ENCODE results near the gene ARF1. TPM values are rescaled to one million over a fixed set of nuclear protein-coding genes. Genes with fewer than 3 reads are reported as not detected.

Gene ARF1
- total RNA-seq, 1 experiment from 2014 or later = 144 TPM

DNA sequence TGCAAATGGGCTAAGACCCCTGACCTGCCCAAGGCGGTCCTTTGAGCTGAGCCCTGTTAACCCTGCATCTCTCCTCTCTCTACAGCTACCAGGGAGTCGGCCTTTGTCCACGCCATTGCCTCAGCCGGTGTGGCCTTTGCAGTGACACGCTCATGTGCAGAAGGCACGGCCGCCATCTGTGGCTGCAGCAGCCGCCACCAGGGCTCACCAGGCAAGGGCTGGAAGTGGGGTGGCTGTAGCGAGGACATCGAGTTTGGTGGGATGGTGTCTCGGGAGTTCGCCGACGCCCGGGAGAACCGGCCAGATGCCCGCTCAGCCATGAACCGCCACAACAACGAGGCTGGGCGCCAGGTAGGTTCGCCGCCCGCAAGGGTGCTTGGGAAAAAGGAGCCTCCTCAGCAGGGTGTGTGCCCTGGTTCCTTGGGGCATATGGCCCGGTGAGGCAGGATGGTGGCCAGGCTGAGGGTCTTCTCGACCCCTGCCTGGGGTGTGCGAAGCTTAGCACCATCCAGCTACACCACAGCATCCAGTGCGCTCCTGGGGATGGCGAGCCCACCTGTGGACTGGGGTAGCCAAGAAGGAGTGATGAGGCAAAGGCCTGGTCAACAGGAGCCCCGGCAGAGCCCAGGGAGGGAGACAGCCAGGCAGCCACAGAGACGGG lies 31.8 kb upstream of the ARF1 start:
- DNase-seq (ENCODE audit: low read depth) = no peak

DNA sequence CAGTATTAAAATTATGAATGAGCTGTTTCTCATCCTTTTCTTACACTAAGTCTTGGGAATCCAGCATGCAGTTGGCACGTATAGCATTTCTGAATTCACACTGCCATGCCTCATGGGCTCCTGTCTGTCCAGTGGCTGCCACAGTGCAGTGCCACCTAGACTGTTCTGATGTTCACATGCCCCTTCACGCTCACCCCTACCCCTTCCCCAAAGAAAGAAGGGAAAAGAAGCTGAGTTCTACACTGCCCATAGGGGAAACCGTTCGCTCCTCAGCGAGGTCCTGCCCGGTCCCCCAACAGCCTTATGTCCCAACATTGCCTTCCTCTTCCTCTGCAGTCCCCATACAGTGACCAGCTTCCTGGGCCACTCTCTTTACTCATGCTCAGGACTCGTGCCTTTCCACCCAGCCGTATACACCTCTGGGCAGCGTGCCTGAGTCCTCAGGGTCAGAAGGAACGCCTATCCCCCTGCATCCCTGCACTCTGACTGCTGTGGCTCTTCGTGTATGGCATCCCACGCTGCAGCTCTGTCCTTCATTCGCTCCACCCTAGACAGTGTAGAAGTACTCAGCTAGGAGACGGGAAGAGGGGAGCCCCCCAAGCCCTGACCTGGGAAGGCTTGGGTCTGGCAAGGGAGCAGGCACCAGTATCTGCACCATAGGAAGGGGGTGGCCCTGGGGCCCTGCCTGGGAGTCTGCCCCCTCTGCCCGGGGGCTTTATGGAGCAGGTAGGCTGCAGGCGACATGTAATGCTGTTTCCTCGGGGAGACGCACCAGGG lies 24.1 kb upstream of the ARF1 start:
- DNase-seq (ENCODE audit: low read depth) = no peak

- no peak for DNase-seq (ENCODE audit: low read depth)
Observed at GRCh38 chr1:228058949-228059633, 23.4 kb upstream of the ARF1 start.

GRCh38 chr1:228059634-228060457 lies 22.7 kb upstream of the ARF1 start:
- DNase-seq (ENCODE audit: low read depth) = peak; percentile 84

- DNase-seq (ENCODE audit: low read depth) = peak; percentile 54
Observed at GRCh38 chr1:228060458-228061190, 21.9 kb upstream of the ARF1 start.

DNA sequence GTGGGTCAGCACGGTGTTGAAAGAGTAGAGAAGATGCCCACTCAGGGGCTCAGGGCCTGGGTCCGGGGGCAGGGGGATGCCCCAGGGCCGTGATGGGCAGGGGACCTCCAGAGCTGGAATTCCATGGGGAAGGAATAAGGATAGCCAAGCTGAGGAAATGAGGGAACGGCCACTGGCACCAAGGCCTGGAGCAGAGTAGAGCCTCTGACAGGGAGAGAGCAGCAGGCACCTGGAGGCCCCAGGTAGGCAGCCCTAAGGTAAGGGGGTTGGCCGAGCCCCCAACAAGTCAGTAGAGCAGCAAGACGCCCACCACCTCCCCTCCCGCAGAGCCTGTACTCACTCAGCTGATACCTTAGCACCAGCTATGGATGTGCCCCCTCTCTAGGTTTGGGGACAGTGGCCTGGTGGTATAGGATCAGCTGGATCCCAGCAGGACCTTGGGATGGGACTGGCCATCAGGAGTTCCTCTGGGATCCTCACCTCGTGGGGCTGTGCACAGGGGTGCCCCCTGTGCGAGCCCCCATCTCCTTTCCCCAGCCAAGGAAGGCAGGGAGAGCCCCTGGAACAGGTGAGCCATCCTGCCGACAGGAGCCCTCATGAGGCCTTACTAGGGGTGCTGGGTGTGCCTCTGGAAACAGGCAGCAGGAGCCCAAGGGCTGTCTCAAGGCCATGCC lies 21.0 kb upstream of the ARF1 start:
- DNase-seq (ENCODE audit: low read depth) = no peak

DNA sequence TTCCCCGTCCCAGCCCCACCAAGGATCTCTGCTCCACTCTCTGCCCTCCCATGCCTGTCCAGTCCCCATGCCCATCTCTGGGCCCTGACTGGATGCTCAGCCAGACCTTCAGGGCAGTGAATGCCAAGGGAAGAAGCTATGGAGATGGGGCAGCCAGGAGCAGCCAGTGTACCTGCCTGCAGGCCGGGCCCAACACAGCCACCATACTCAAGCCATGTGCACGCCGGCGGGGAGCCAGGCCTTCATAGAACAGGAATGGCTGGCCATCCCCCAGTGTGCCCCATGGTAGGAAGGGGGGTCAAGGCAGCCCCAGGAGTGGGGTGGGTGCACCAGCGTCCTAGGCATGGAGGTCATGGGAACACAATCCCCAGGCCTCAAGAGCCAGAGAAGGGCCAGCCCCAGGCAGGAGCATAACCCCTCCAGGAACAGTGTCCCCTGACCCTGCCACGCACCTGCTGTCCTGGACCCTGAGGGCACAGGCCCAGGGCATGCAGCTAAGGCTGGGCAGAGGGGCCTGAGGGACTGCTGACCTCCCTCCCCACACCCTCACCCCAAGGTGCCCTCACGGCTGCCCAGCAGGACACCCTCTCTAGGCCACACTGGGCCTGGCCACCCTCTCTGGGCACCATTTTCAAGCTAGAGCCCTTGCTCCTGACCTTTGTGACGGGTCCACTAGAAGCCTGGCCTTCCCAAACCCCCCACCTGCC lies 20.3 kb upstream of the ARF1 start:
- DNase-seq (ENCODE audit: low read depth) = no peak

GRCh38 chr1:228062812-228063211 lies 19.7 kb upstream of the ARF1 start:
- DNase-seq (ENCODE audit: low read depth) = no peak

DNA sequence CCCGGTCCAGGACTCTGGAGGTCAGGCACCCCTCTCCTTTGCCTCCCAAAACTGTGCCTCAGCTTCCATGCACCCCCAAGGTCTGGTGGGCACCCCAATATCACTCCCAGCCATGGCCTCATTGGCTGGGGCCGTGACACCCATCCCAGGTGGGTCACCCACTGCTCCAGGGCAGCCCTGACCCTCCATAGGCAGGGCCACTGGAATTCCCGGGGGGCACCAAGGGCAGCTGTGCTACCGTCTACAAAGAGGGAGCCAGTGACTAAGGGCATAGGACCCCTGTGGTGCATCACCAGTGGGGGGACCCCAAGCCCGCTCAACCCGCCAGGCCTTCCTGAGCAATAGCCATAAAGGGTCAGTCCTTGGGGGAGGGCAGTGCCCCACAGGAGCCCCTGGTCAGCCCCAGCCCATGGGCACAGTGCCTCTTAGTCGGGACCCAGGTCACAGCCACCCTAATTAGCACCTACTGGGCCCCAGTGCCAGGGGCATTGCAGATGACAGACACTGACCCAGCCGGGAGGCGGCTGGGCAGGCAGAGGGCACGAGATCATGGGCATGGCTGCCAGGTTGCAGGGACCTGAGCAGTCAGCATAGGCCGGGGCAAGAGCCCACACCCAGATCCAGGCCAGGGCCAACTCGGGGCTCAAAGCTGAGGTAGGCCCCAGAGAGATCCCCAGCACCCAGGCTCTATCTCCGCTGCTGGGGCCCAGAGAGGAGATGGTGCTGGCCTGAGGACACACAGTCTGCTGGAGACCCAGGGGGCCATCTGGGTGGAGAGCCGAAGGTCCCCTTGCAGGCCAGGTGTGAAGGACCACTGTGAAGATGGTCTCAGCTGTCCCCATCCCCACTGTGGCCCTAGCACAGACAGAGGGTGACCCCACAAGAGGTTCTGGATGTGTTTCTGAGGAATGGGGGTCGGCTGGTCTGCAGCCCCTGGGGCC lies 19.0 kb upstream of the ARF1 start:
- no peak for DNase-seq (ENCODE audit: low read depth)

DNA sequence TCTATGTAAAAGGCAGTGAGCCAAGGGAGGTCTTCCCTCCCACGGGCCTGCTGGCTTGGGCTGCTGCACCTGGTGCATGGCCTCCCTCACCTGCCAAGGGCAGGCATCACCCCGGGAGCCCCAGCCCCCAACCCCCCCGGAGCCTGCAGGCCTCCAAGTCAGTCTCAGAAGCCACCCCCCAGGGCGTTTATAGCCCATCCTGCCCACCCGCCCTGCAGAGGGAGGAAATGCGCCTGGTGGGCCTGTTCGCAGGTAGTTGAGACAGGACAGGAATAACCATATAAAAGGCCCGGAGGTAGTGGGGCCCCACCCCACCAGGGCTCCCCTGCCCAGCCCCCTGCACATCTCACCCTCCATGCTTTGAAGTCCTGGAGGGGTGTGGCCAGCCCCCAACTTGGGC lies 18.2 kb upstream of the ARF1 start:
- no peak for DNase-seq (ENCODE audit: low read depth)

GRCh38 chr1:228064741-228065542 lies 17.6 kb upstream of the ARF1 start:
- no peak for DNase-seq (ENCODE audit: low read depth)

- DNase-seq (ENCODE audit: low read depth) = no peak
Observed at GRCh38 chr1:228065543-228066347, 16.8 kb upstream of the ARF1 start.

GRCh38 chr1:228066416-228066815 lies 16.1 kb upstream of the ARF1 start:
- no peak for DNase-seq (ENCODE audit: low read depth)

DNA sequence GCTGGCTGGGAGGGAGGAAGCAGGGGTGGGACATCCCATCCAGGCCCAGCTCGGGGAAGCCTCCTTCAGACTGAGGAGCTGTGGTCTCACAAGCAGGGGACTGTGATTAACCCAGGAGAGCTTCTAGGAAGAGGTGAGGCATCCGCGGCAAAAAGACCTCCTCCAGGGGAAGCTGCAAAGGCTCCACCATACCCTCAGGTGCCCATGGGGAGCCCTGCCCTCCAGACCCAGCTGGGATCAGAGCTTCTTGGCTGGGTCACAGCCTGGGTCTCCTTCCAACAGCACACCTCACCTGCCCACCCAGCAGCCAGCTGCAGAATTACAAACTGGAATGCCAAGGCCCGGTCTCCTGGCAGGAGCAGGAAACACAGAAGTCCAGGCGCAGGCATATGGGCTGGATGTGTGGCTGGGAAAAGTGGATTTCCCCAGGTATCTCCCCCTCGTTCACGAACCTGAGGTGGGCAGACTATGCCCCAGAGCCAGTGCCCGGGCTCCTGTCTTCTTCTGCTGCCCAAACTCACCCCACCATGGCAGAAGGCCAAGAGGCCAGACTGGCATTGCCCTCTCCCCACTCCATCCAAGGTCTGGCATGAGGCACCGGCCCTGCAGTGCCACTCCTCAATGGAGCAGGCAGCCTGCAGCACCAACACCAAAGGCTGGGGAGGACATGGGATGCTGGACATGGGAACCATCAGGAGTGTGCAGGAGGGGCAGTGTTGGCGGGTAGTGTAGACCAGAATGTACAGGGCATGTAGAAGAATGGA lies 15.4 kb upstream of the ARF1 start:
- DNase-seq (ENCODE audit: low read depth) = no peak

- no peak for DNase-seq (ENCODE audit: low read depth)
Observed at GRCh38 chr1:228068359-228068758, 14.1 kb upstream of the ARF1 start.

GRCh38 chr1:228070173-228070572 lies 12.3 kb upstream of the ARF1 start:
- no peak for DNase-seq (ENCODE audit: low read depth)

All from Daoy (cell line).